ENCODE measurements around the gene CCDC32. TPM values are rescaled to one million over a fixed set of nuclear protein-coding genes. Genes with fewer than 3 reads are reported as not detected.
"Not testable (repeated sequence)": the region's sequence is repeated elsewhere in the genome, so short reads cannot be mapped to it uniquely, and the experiment has no call there.

Gene CCDC32
- total RNA-seq, 2 experiments from 2014 or later, result 14.2 to 24.5 TPM

DNA sequence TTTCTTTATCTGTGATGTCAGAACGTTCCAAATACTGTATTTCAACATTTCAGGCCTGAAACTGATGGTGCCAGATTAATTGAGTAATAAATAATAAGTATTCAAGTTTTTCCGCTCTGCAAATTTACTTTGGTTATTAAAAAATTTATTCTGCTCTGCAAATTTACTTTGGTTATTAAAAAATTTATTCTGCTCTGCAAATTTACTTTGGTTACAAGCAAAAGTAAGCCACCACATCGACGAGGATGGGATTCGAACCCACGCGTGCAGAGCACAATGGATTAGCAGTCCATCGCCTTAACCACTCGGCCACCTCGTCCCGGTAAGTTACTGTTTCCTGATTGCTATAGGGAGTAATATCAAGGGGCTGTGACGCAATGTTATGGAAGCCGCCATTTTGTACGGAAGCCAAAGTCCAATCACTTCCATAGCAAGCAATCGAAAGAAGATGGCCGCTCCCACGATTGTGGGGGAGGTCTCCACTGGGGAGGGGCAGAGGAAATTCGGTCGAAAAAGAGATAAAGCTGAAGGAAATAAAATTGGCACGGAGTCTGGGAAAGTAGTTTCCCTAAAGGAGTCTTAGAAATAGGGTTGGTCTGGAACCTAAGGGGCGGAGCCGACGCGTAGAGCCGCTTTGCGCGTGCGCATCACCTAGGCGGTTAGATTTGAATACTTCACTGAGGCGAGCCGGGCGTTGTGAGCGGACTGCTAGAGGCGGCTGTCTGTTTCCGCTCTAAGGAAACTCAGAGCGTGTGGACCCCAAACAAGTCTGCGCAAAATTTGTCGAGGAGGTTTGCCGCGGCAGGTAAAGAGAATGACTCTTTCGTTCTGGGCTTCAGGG, 29.0 kb upstream of the CCDC32 start, which contains the start of gene KNL1:
Gene KNL1 (plus strand): TSS at position 662 of the 841 bp plus-strand sequence. CDS start 8,683 bp downstream, outside the sequence.
- no peaks in the 10 kb centered on the region for H3K9me3 Mint-ChIP-seq (ENCODE audit: low read depth)
- POLR2A ChIA-PET, result interaction anchor here (0.6 kb wide), 1 partner anchor 86 kb away, joined by 4 read pairs; no protein-coding TSS in a partner anchor
- peak within 1 kb of the TSS; percentile 95 for H3K27ac Mint-ChIP-seq
- DNase-seq, result peak; percentile 94
- H3K4me3 Mint-ChIP-seq, result peak within 1 kb of the TSS; percentile 87
- peaks cover 5% of the 10 kb centered on the region for H3K36me3 Mint-ChIP-seq (ENCODE audit: low read depth)
- H3K27me3 Mint-ChIP-seq, result peaks cover 6% of the 10 kb centered on the region
- intact Hi-C loops (cut with DNase I, micrococcal nuclease), result loop anchor here (1.0 to 10.0 kb wide), 10 partner anchors 25 to 300 kb away; partner anchors contain the start of genes CCDC32 (in 2 of the 2), RPUSD2 (in 2 of the 2), BAHD1 (in 1 of the 2) and DNAJC17 (in 1 of the 2)
- peaks cover 24% of the 10 kb centered on the region for H3K4me1 Mint-ChIP-seq
- CTCF ChIA-PET, result interaction anchor here (0.5 to 1.7 kb wide), 8 partner anchors 10 to 212 kb away, joined by 3 to 5 read pairs (median 3); partner anchors contain the start of genes RAD51 and RPUSD2
- peak; percentile 86 for ATAC-seq

- intact Hi-C loops (cut with DNase I, micrococcal nuclease), result loop anchor here (1.0 to 10.0 kb wide), 5 partner anchors 28 to 192 kb away; partner anchors contain the start of genes BAHD1 (in 1 of the 2), CCDC32 (in 1 of the 2) and RAD51 (in 1 of the 2)
- peaks cover 5% of the 10 kb centered on the region for H3K36me3 Mint-ChIP-seq (ENCODE audit: low read depth)
These were observed 28.3 kb upstream of the CCDC32 start for GRCh38 chr15:40593165-40593564.

DNA sequence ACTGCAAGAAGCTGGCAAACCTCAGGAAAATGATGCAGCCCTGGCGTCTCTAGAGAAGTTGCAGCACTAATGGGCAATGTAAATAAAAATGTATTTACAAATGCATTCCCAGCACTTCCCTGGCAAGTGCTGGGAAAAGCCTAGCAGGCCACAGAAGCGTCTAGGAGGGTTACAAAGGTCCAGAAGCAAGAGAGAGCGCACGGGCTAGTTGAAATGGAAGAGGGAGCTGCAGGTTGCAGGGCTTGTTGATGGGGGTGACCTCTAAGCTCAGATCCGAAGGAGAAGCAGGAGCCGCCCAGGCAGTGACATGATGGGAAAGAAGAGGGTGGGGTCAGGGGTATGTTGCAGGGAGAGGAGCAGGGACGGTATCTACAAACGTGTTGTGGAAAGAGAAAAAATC, 26.5 kb upstream of the CCDC32 start:
- Mint-ChIP-seq H3K4me3 (no peak overlapping the region), H3K9me3 (ENCODE audit: low read depth) (no peaks in the 10 kb centered on the region), H3K27me3 (peaks cover 6% of the 10 kb centered on the region), H3K36me3 (ENCODE audit: low read depth) (peaks cover 5% of the 10 kb centered on the region), H3K27ac (no peak overlapping the region), H3K4me1 (peaks cover 24% of the 10 kb centered on the region)
- ChIA-PET POLR2A (interaction anchor here (0.7 kb wide), 1 partner anchor 141 kb away, joined by 5 read pairs; no protein-coding TSS in a partner anchor), CTCF (interaction anchor here (1.0 to 3.5 kb wide), 2 partner anchors 15 to 22 kb away, joined by 3 to 23 read pairs; partner anchors contain the start of gene RPUSD2)
- DNase-seq, result no peak
- ATAC-seq, result no peak
- intact Hi-C loops (cut with DNase I, micrococcal nuclease), result loop anchor here in 1 of 2 experiments (5.0 to 10.0 kb wide), 2 partner anchors 106 to 193 kb away; partner anchors contain the start of gene RAD51

More at GRCh38 chr15:40593165-40593564, 28.3 kb upstream of the CCDC32 start:
- peaks cover 24% of the 10 kb centered on the region for H3K4me1 Mint-ChIP-seq
- peaks cover 6% of the 10 kb centered on the region for H3K27me3 Mint-ChIP-seq
- ATAC-seq, result no peak
- peak overlapping the region; percentile 87 for H3K4me3 Mint-ChIP-seq
- peak overlapping the region; percentile 95 for H3K27ac Mint-ChIP-seq
- CTCF ChIA-PET, result interaction anchor here (1.0 to 1.5 kb wide), 5 partner anchors 9 to 142 kb away, joined by 3 to 5 read pairs (median 3); partner anchors contain the start of gene RPUSD2
- DNase-seq, result no peak
- POLR2A ChIA-PET, result no interaction called here
- H3K9me3 Mint-ChIP-seq (ENCODE audit: low read depth), result no peaks in the 10 kb centered on the region

GRCh38 chr15:40590667-40591050, 25.8 kb upstream of the CCDC32 start:
- ChIA-PET CTCF (interaction anchor here (0.6 to 4.0 kb wide), 9 partner anchors 9 to 253 kb away, joined by 3 to 23 read pairs (median 8); partner anchors contain the start of genes CCDC32 and RAD51), POLR2A (interaction anchor here (0.7 kb wide), 1 partner anchor 140 kb away, joined by 5 read pairs; no protein-coding TSS in a partner anchor)

GRCh38 chr15:40584191-40584590, 19.3 kb upstream of the CCDC32 start:
- Mint-ChIP-seq H3K27ac (no peak overlapping the region), H3K27me3 (no peaks in the 10 kb centered on the region), H3K36me3 (ENCODE audit: low read depth) (no peaks in the 10 kb centered on the region), H3K4me1 (no peaks in the 10 kb centered on the region), H3K9me3 (ENCODE audit: low read depth) (peaks cover 5% of the 10 kb centered on the region), H3K4me3 (no peak overlapping the region)
- POLR2A ChIA-PET, result no interaction called here
- intact Hi-C loops (cut with DNase I, micrococcal nuclease), result no loop called here
- CTCF ChIA-PET, result interaction anchor here (0.6 to 0.8 kb wide), 2 partner anchors 9 to 198 kb away, joined by 3 read pairs; no protein-coding TSS in a partner anchor
- DNase-seq (no peak), ATAC-seq (no peak)

More at GRCh38 chr15:40590667-40591050, 25.8 kb upstream of the CCDC32 start:
- H3K9me3 Mint-ChIP-seq (ENCODE audit: low read depth), result no peaks in the 10 kb centered on the region
- no peak for ATAC-seq
- H3K4me1 Mint-ChIP-seq, result peaks cover 24% of the 10 kb centered on the region
- peak overlapping the region; percentile 70 for H3K4me3 Mint-ChIP-seq
- H3K27ac Mint-ChIP-seq, result no peak overlapping the region
- no peak for DNase-seq
- intact Hi-C loops (cut with DNase I, micrococcal nuclease), result loop anchor here in 1 of 2 experiments (5.0 to 10.0 kb wide), 2 partner anchors 107 to 194 kb away; partner anchors contain the start of gene RAD51
- peaks cover 5% of the 10 kb centered on the region for H3K27me3 Mint-ChIP-seq
- H3K36me3 Mint-ChIP-seq (ENCODE audit: low read depth), result peaks cover 5% of the 10 kb centered on the region

- POLR2A ChIA-PET, result no interaction called here
- no peak for DNase-seq
- H3K27me3 Mint-ChIP-seq, result no peaks in the 10 kb centered on the region
- H3K36me3 Mint-ChIP-seq (ENCODE audit: low read depth), result no peaks in the 10 kb centered on the region
- intact Hi-C loops (cut with DNase I, micrococcal nuclease), result no loop called here
- peaks cover 2% of the 10 kb centered on the region for H3K4me1 Mint-ChIP-seq
- peak overlapping the region; percentile 48 for H3K4me3 Mint-ChIP-seq
- ATAC-seq, result peak; percentile 70
- CTCF ChIA-PET, result interaction anchor here (2.6 kb wide), 1 partner anchor 7 kb away, joined by 8 read pairs; no protein-coding TSS in a partner anchor
- no peak overlapping the region for H3K27ac Mint-ChIP-seq
- peaks cover 5% of the 10 kb centered on the region for H3K9me3 Mint-ChIP-seq (ENCODE audit: low read depth)
These were observed 17.9 kb upstream of the CCDC32 start for GRCh38 chr15:40582726-40583246.

DNA sequence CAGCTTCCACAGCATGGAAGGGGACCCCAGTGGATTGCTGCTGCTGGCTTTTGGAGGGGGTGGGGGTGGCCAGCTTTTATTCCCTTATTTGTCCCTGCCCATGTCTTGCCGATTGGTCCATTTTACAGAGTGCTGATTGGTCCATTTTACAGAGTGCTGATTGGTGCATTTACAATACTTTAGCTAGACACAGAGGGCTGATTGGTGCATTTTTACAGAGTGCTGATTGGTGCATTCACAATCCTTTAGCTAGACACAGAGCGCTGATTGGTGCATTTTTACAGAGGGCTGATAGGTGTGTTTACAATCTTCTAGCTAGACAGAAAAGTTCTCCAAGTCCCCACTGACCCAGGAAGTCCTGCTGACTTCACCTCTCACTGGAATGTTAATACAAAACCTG, 17.0 kb upstream of the CCDC32 start:
- H3K4me3 Mint-ChIP-seq; intact Hi-C loops (cut with DNase I, micrococcal nuclease); POLR2A ChIA-PET; H3K27ac Mint-ChIP-seq; H3K36me3 Mint-ChIP-seq (ENCODE audit: low read depth); H3K4me1 Mint-ChIP-seq; DNase-seq; ATAC-seq; H3K9me3 Mint-ChIP-seq (ENCODE audit: low read depth); H3K27me3 Mint-ChIP-seq: not testable (repeated sequence)
- CTCF ChIA-PET, result interaction anchor here (2.6 kb wide), 1 partner anchor 8 kb away, joined by 8 read pairs; no protein-coding TSS in a partner anchor

GRCh38 chr15:40578892-40579291, 14.1 kb upstream of the CCDC32 start:
- peaks cover 17% of the 10 kb centered on the region for H3K4me1 Mint-ChIP-seq
- H3K27me3 Mint-ChIP-seq, result no peaks in the 10 kb centered on the region
- no peak overlapping the region for H3K27ac Mint-ChIP-seq
- no peak overlapping the region for H3K4me3 Mint-ChIP-seq
- ChIA-PET POLR2A (no interaction called here), CTCF (no interaction called here)
- H3K9me3 Mint-ChIP-seq (ENCODE audit: low read depth), result peaks cover 5% of the 10 kb centered on the region
- ATAC-seq, result peak; percentile 30
- DNase-seq, result no peak
- intact Hi-C loops (cut with DNase I, micrococcal nuclease), result no loop called here
- H3K36me3 Mint-ChIP-seq (ENCODE audit: low read depth), result peaks cover 12% of the 10 kb centered on the region

DNA sequence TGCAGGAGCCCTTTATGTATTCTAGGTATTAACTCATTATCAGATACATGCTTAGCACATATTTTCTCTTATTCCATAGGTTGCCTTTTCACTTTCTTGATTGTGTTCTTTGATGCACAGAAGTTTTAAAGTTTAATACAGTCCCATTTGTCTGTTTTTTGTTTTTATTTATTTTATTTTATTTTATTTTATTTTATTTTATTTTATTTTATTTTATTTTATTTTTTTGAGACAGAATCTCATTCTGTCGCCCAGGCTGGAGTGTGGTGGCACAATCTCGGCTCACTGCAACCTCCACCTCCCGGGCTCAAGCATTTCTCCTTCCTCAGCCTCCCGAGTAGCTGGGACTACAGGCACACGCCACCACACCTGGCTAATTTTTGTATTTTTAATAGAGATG, 12.1 kb upstream of the CCDC32 start:
- intact Hi-C loops (cut with DNase I, micrococcal nuclease); H3K27me3 Mint-ChIP-seq; ATAC-seq; CTCF ChIA-PET; DNase-seq; H3K4me3 Mint-ChIP-seq; H3K9me3 Mint-ChIP-seq (ENCODE audit: low read depth); H3K27ac Mint-ChIP-seq: not testable (repeated sequence)
- POLR2A ChIA-PET, result interaction anchor here (0.6 to 0.7 kb wide), 2 partner anchors 12 to 23 kb away, joined by 3 to 5 read pairs; partner anchors contain the start of gene CCDC32
- Mint-ChIP-seq H3K4me1 (peaks cover 22% of the 10 kb centered on the region), H3K36me3 (ENCODE audit: low read depth) (peaks cover 27% of the 10 kb centered on the region)

- Mint-ChIP-seq H3K27ac (peak overlapping the region; percentile 4), H3K4me3 (no peak overlapping the region)
- ATAC-seq, result peak; percentile 74
These were observed 10.3 kb upstream of the CCDC32 start for GRCh38 chr15:40575113-40575512.

More at GRCh38 chr15:40575113-40575512, 10.3 kb upstream of the CCDC32 start:
- no peak for DNase-seq
- ChIA-PET POLR2A (interaction anchor here (0.7 kb wide), 1 partner anchor 1086 kb away, joined by 3 read pairs; no protein-coding TSS in a partner anchor), CTCF (interaction anchor here (0.6 to 1.6 kb wide), 3 partner anchors 13 to 18 kb away, joined by 3 to 6 read pairs (median 3); no protein-coding TSS in a partner anchor)
- no peaks in the 10 kb centered on the region for H3K9me3 Mint-ChIP-seq (ENCODE audit: low read depth)
- H3K36me3 Mint-ChIP-seq (ENCODE audit: low read depth), result peaks cover 32% of the 10 kb centered on the region
- no peaks in the 10 kb centered on the region for H3K27me3 Mint-ChIP-seq
- intact Hi-C loops (cut with DNase I, micrococcal nuclease), result no loop called here
- peaks cover 36% of the 10 kb centered on the region for H3K4me1 Mint-ChIP-seq
